ENCODE results near the gene RNF217. TPM values are rescaled to one million over a fixed set of nuclear protein-coding genes. Genes with fewer than 3 reads are reported as not detected.

Gene RNF217
- total and polyA plus RNA-seq, 2 of the 8 experiments (the other 6 are each of a cell fraction or from before 2014, with no cell fraction given), result 2.0 to 8.9 TPM

DNA sequence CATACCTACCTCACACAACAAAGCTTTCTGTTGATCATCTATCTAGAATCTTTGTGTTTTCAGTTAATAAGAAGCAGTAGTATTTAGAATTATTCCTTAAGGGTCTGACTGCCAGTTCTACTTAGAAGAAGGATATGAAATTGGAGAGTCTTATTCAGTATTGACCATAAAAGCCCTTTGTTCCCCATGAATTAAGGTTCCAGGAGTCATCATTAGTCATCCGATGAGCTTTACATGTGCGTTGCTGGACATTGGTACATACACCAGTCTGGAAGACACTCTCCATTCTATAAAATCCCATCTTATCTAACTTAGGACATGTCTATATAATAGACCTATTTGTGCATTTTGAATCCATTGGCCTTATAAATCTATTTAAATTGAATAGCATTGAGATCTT is 34.4 kb upstream of the RNF217 start (continued):
- TF ChIP-seq, protein P1, sequence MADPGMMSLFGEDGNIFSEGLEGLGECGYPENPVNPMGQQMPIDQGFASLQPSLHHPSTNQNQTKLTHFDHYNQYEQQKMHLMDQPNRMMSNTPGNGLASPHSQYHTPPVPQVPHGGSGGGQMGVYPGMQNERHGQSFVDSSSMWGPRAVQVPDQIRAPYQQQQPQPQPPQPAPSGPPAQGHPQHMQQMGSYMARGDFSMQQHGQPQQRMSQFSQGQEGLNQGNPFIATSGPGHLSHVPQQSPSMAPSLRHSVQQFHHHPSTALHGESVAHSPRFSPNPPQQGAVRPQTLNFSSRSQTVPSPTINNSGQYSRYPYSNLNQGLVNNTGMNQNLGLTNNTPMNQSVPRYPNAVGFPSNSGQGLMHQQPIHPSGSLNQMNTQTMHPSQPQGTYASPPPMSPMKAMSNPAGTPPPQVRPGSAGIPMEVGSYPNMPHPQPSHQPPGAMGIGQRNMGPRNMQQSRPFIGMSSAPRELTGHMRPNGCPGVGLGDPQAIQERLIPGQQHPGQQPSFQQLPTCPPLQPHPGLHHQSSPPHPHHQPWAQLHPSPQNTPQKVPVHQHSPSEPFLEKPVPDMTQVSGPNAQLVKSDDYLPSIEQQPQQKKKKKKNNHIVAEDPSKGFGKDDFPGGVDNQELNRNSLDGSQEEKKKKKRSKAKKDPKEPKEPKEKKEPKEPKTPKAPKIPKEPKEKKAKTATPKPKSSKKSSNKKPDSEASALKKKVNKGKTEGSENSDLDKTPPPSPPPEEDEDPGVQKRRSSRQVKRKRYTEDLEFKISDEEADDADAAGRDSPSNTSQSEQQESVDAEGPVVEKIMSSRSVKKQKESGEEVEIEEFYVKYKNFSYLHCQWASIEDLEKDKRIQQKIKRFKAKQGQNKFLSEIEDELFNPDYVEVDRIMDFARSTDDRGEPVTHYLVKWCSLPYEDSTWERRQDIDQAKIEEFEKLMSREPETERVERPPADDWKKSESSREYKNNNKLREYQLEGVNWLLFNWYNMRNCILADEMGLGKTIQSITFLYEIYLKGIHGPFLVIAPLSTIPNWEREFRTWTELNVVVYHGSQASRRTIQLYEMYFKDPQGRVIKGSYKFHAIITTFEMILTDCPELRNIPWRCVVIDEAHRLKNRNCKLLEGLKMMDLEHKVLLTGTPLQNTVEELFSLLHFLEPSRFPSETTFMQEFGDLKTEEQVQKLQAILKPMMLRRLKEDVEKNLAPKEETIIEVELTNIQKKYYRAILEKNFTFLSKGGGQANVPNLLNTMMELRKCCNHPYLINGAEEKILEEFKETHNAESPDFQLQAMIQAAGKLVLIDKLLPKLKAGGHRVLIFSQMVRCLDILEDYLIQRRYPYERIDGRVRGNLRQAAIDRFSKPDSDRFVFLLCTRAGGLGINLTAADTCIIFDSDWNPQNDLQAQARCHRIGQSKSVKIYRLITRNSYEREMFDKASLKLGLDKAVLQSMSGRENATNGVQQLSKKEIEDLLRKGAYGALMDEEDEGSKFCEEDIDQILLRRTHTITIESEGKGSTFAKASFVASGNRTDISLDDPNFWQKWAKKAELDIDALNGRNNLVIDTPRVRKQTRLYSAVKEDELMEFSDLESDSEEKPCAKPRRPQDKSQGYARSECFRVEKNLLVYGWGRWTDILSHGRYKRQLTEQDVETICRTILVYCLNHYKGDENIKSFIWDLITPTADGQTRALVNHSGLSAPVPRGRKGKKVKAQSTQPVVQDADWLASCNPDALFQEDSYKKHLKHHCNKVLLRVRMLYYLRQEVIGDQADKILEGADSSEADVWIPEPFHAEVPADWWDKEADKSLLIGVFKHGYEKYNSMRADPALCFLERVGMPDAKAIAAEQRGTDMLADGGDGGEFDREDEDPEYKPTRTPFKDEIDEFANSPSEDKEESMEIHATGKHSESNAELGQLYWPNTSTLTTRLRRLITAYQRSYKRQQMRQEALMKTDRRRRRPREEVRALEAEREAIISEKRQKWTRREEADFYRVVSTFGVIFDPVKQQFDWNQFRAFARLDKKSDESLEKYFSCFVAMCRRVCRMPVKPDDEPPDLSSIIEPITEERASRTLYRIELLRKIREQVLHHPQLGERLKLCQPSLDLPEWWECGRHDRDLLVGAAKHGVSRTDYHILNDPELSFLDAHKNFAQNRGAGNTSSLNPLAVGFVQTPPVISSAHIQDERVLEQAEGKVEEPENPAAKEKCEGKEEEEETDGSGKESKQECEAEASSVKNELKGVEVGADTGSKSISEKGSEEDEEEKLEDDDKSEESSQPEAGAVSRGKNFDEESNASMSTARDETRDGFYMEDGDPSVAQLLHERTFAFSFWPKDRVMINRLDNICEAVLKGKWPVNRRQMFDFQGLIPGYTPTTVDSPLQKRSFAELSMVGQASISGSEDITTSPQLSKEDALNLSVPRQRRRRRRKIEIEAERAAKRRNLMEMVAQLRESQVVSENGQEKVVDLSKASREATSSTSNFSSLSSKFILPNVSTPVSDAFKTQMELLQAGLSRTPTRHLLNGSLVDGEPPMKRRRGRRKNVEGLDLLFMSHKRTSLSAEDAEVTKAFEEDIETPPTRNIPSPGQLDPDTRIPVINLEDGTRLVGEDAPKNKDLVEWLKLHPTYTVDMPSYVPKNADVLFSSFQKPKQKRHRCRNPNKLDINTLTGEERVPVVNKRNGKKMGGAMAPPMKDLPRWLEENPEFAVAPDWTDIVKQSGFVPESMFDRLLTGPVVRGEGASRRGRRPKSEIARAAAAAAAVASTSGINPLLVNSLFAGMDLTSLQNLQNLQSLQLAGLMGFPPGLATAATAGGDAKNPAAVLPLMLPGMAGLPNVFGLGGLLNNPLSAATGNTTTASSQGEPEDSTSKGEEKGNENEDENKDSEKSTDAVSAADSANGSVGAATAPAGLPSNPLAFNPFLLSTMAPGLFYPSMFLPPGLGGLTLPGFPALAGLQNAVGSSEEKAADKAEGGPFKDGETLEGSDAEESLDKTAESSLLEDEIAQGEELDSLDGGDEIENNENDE (IDR thresholded peaks at IDR 0.05; ENCODE audit: insufficient replicate concordance, low read length), result no peak
- TF ChIP-seq, protein P2, sequence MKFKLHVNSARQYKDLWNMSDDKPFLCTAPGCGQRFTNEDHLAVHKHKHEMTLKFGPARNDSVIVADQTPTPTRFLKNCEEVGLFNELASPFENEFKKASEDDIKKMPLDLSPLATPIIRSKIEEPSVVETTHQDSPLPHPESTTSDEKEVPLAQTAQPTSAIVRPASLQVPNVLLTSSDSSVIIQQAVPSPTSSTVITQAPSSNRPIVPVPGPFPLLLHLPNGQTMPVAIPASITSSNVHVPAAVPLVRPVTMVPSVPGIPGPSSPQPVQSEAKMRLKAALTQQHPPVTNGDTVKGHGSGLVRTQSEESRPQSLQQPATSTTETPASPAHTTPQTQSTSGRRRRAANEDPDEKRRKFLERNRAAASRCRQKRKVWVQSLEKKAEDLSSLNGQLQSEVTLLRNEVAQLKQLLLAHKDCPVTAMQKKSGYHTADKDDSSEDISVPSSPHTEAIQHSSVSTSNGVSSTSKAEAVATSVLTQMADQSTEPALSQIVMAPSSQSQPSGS (IDR thresholded peaks at IDR 0.05; ENCODE audit: low read length), result no peak
- TF ChIP-seq, protein P3, sequence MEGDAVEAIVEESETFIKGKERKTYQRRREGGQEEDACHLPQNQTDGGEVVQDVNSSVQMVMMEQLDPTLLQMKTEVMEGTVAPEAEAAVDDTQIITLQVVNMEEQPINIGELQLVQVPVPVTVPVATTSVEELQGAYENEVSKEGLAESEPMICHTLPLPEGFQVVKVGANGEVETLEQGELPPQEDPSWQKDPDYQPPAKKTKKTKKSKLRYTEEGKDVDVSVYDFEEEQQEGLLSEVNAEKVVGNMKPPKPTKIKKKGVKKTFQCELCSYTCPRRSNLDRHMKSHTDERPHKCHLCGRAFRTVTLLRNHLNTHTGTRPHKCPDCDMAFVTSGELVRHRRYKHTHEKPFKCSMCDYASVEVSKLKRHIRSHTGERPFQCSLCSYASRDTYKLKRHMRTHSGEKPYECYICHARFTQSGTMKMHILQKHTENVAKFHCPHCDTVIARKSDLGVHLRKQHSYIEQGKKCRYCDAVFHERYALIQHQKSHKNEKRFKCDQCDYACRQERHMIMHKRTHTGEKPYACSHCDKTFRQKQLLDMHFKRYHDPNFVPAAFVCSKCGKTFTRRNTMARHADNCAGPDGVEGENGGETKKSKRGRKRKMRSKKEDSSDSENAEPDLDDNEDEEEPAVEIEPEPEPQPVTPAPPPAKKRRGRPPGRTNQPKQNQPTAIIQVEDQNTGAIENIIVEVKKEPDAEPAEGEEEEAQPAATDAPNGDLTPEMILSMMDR (IDR thresholded peaks at IDR 0.05; ENCODE audit: control extremely low read depth in 1 of 3, insufficient read depth in 1 of 3, low read depth in 1 of 3, low read length in 3 of 3), result no peak
- no peak for TF ChIP-seq RBBP5 (IDR thresholded peaks at IDR 0.05; ENCODE audit: borderline replicate concordance, low read depth, low read length)

Measured in H1 (cell line).